ENCODE measurements around the gene PHF1.

DNA sequence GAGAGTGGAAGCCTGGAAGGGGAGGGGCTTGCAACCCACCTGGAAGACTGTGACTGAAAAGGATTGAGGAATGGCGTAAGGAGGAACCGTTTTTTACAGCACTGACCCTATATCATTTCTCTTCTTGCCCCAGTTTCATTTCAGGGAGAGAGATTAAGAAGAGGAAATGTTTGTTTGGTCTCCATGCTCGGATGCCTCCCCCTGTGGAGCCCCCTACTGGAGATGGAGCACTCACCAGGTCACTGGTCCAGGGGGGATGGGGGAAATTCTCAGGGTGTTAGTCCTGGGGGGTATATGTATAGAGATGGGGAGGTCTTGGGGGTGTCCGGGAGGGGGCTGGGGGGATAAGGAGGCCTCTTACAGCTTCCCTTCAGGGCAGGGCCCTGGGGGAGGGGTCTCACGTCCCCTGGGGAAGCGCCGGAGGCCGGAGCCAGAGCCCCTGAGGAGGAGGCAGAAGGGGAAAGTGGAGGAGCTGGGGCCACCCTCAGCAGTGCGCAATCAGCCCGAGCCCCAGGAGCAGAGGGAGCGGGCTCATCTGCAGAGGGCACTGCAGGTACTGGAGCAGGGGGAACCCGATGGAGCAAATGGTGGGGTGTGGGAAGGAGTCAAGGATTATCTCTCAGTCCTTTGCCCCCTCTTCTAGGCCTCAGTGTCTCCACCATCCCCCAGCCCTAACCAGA is 3.9 kb downstream of the PHF1 start:
- TF ChIP-seq, protein P1, sequence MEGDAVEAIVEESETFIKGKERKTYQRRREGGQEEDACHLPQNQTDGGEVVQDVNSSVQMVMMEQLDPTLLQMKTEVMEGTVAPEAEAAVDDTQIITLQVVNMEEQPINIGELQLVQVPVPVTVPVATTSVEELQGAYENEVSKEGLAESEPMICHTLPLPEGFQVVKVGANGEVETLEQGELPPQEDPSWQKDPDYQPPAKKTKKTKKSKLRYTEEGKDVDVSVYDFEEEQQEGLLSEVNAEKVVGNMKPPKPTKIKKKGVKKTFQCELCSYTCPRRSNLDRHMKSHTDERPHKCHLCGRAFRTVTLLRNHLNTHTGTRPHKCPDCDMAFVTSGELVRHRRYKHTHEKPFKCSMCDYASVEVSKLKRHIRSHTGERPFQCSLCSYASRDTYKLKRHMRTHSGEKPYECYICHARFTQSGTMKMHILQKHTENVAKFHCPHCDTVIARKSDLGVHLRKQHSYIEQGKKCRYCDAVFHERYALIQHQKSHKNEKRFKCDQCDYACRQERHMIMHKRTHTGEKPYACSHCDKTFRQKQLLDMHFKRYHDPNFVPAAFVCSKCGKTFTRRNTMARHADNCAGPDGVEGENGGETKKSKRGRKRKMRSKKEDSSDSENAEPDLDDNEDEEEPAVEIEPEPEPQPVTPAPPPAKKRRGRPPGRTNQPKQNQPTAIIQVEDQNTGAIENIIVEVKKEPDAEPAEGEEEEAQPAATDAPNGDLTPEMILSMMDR (IDR thresholded peaks at IDR 0.05; ENCODE audit: low read length) = peak; percentile 82
- TF ChIP-seq EZH2 (IDR thresholded peaks at IDR 0.05; ENCODE audit: borderline replicate concordance, low read length) = no peak

All from OCI-LY1 (cell line).